Mesendoderm (in vitro differentiated cells): ENCODE results near the gene S100A8.

ENCODE experiments used
- DNase-seq: peaks from one replicate; pipeline ENCODE4 v3.0.0; 2013
- H2AK5ac ChIP-seq: 2 replicates; pipeline ENCODE4 v1.6.1; 2013; ENCODE audit warnings: low read length, inconsistent platforms
- H2BK120ac ChIP-seq: 2 replicates; pipeline ENCODE4 v1.6.1; 2013; ENCODE audit warnings: low read depth, mild to moderate bottlenecking, low read length, moderate library complexity, mixed read lengths
- H2BK15ac ChIP-seq: replicated peaks from 2 replicates; pipeline ENCODE4 v1.6.1; 2013; ENCODE audit warnings: low read depth, mild to moderate bottlenecking, moderate library complexity
- H2BK5ac ChIP-seq: 2 replicates; pipeline ENCODE4 v1.6.1; 2013; ENCODE audit warnings: low read length, inconsistent platforms
- H3K18ac ChIP-seq: 2 replicates; pipeline ENCODE4 v1.6.1; 2013; ENCODE audit warnings: mild to moderate bottlenecking, low read length, mixed read lengths
- H3K23ac ChIP-seq: one replicate; pipeline ENCODE4 v1.6.1; 2013; ENCODE audit warnings: low read length
- H3K27ac ChIP-seq: 2 replicates; pipeline ENCODE4 v1.5.1; 2013; ENCODE audit warnings: low read depth, mild to moderate bottlenecking, inconsistent platforms, low read length, moderate library complexity
- H3K27me3 ChIP-seq: 2 replicates; pipeline ENCODE4 v1.6.1; 2013; ENCODE audit warnings: low read length, control low read depth, mild to moderate bottlenecking, inconsistent platforms; ENCODE audit not compliant: insufficient read depth, poor library complexity
- H3K36me3 ChIP-seq: 2 replicates; pipeline ENCODE4 v1.6.1; 2013; ENCODE audit warnings: low read length, inconsistent platforms; ENCODE audit not compliant: control insufficient read depth, insufficient read depth
- H3K4ac ChIP-seq: one replicate; pipeline ENCODE4 v1.6.1; 2013; ENCODE audit warnings: low read depth, mild to moderate bottlenecking, low read length, moderate library complexity
- H3K4me1 ChIP-seq: 2 replicates; pipeline ENCODE4 v1.6.1; 2013; ENCODE audit warnings: low read depth, low read length, inconsistent platforms; ENCODE audit not compliant: control insufficient read depth
- H3K4me2 ChIP-seq: 2 replicates; pipeline ENCODE4 v1.6.1; 2013; ENCODE audit warnings: low read length
- H3K4me3 ChIP-seq: 2 replicates; pipeline ENCODE4 v1.5.1; 2013; ENCODE audit warnings: mild to moderate bottlenecking, low read length
- H3K56ac ChIP-seq: one replicate; pipeline ENCODE4 v1.6.1; 2013; ENCODE audit warnings: low read length
- H3K79me1 ChIP-seq: 2 replicates; pipeline ENCODE4 v1.6.1; 2013; ENCODE audit warnings: low read length, inconsistent platforms
- H3K79me2 ChIP-seq: 2 replicates; pipeline ENCODE4 v1.6.1; 2013; ENCODE audit warnings: mild to moderate bottlenecking, low read length; ENCODE audit not compliant: control insufficient read depth, insufficient read depth
- H3K9ac ChIP-seq: 2 replicates; pipeline ENCODE4 v1.6.1; 2013; ENCODE audit warnings: low read length, inconsistent platforms
- H4K5ac ChIP-seq: one replicate; pipeline ENCODE4 v1.6.1; 2013; ENCODE audit warnings: low read length
- H4K8ac ChIP-seq: one replicate; pipeline ENCODE4 v1.6.1; 2013; ENCODE audit warnings: low read depth, mild to moderate bottlenecking, control low read depth, low read length, moderate library complexity
- WGBS: extraction: QIAGEN DNeasy Blood & Tissue Kit; methylation state at CpG from one replicate; pipeline ENCODE4 v1.1.7; 2013; ENCODE audit warnings: low lambda C conversion rate, missing lambda C conversion rate; ENCODE audit not compliant: insufficient coverage; ENCODE audit errors: extremely low coverage; 5-methylcytosine and 5-hydroxymethylcytosine counted together

The S100A8 gene

GRCh38 chr1:153387785-153388184 lies 3.1 kb downstream of the S100A8 start:
- no peak overlapping the region for H4K8ac ChIP-seq
- no peak overlapping the region for H4K5ac ChIP-seq
- no peak overlapping the region for H3K27ac ChIP-seq
- no peak overlapping the region for H3K9ac ChIP-seq
- H3K4me2 ChIP-seq: no peak overlapping the region
- no peak overlapping the region for H2BK15ac ChIP-seq
- H3K36me3 ChIP-seq: no peaks in the 10 kb centered on the region
- H3K4me1 ChIP-seq: no peaks in the 10 kb centered on the region
- no peak overlapping the region for H3K23ac ChIP-seq
- H2BK120ac ChIP-seq: no peak overlapping the region
- H3K79me1 ChIP-seq: no peaks in the 10 kb centered on the region
- no CpG with 5 or more reads among the region's 4 CpGs for WGBS
- H3K79me2 ChIP-seq: no peaks in the 10 kb centered on the region
- no peak overlapping the region for H3K18ac ChIP-seq
- H3K4ac ChIP-seq: no peak overlapping the region
- no peak overlapping the region for H2AK5ac ChIP-seq
- no peak for DNase-seq
- H3K56ac ChIP-seq: no peak overlapping the region
- H2BK5ac ChIP-seq: no peak overlapping the region
- no peaks in the 10 kb centered on the region for H3K27me3 ChIP-seq
- H3K4me3 ChIP-seq: no peak overlapping the region

DNA sequence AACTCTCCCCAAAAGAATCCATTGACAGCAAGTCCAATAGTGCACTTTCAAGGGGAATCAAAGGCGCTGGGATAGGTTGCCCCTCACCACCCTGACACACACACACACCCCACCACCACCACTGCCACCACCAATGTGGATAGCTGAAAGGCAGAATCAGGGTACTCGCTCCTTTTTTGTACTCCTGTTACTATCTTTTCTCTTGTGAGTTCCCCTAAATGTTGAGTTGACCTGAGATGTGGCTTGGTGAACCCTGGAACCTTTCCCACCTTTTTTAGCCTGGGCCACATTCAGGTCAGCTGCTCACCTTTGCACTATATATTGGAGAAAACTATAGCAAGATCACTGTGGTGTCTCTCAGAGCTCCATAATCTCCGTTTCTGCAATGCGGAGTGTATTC lies 3.9 kb downstream of the S100A8 start:
- H3K18ac ChIP-seq: no peak overlapping the region
- no peak overlapping the region for H3K9ac ChIP-seq
- no peak overlapping the region for H4K8ac ChIP-seq
- H4K5ac ChIP-seq: no peak overlapping the region
- no peaks in the 10 kb centered on the region for H3K27me3 ChIP-seq
- H3K79me1 ChIP-seq: no peaks in the 10 kb centered on the region
- no CpG with 5 or more reads among the region's 4 CpGs for WGBS
- H3K56ac ChIP-seq: no peak overlapping the region
- no peak overlapping the region for H2BK120ac ChIP-seq
- no peak overlapping the region for H3K23ac ChIP-seq
- H2BK15ac ChIP-seq: no peak overlapping the region
- no peak for DNase-seq
- no peak overlapping the region for H2AK5ac ChIP-seq
- H2BK5ac ChIP-seq: no peak overlapping the region
- no peaks in the 10 kb centered on the region for H3K79me2 ChIP-seq
- no peak overlapping the region for H3K27ac ChIP-seq
- H3K4me2 ChIP-seq: no peak overlapping the region
- H3K4me1 ChIP-seq: no peaks in the 10 kb centered on the region
- H3K4me3 ChIP-seq: no peak overlapping the region
- no peak overlapping the region for H3K4ac ChIP-seq
- no peaks in the 10 kb centered on the region for H3K36me3 ChIP-seq

DNA sequence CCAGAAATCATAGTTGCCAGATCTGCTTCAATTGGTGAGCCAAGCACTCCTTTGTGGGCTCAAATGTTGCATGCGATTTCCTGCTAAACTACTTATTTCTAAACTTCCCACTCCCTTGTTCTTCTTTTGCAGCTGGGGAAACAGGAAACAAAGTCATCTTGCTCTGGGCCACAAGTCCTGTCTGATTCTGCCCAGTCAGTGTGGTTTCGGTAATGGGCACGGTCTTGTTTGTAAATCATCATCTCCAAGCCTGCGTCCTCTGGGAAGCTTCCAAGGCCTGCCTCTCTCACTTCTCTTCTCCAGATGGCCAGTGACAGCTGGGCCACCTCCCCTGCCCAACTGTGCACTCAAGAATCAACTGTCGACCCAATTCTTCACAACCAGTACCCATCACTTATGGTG lies 4.4 kb downstream of the S100A8 start:
- Histone ChIP-seq H3K36me3 (no peaks in the 10 kb centered on the region), H4K8ac (no peak overlapping the region), H3K56ac (no peak overlapping the region), H3K79me1 (no peaks in the 10 kb centered on the region), H3K27ac (no peak overlapping the region), H2BK15ac (no peak overlapping the region), H3K9ac (no peak overlapping the region), H3K18ac (no peak overlapping the region), H3K79me2 (no peaks in the 10 kb centered on the region), H4K5ac (no peak overlapping the region), H3K27me3 (no peaks in the 10 kb centered on the region), H2BK5ac (no peak overlapping the region), H2BK120ac (no peak overlapping the region), H2AK5ac (no peak overlapping the region), H3K23ac (no peak overlapping the region), H3K4me1 (no peaks in the 10 kb centered on the region), H3K4ac (no peak overlapping the region), H3K4me3 (no peak overlapping the region), H3K4me2 (no peak overlapping the region)
- WGBS: no CpG with 5 or more reads among the region's 5 CpGs
- no peak for DNase-seq

DNA sequence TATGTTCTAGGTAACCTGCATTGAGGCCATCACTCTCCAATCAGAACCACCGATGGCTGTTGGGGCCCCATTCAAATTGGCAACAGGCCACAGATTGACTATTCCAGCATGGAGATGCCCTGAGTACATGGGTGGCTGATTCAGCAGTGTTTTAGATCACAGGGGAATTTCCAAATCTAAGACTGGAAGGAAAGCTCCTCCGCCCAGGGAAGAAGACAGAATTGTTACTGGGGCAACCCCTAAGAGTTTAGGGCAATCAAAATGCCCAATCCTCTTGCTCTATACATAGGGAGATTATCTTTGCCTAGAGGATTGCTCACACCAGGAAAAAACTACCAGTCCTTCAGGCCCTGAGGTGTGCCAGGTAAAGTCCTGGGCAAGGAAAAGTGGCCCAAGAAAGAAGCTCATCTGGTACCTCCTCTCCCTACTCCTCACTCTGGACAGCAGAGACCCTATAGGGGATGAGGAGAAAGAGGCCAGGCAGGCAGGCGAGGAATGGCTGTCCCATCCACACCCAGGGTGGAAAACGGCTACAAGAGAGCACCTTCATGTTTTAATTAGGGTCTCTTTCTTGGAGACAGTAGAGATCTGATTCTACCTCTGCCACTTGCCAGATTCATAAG lies 5.8 kb downstream of the S100A8 start:
- Histone ChIP-seq H2AK5ac (no peak overlapping the region), H3K4ac (no peak overlapping the region), H3K79me2 (no peaks in the 10 kb centered on the region), H2BK120ac (no peak overlapping the region), H3K56ac (no peak overlapping the region), H3K79me1 (no peaks in the 10 kb centered on the region), H3K4me1 (no peaks in the 10 kb centered on the region), H3K36me3 (no peaks in the 10 kb centered on the region), H3K27ac (no peak overlapping the region), H3K9ac (no peak overlapping the region), H3K4me3 (no peak overlapping the region), H3K27me3 (no peaks in the 10 kb centered on the region), H3K4me2 (no peak overlapping the region), H2BK15ac (no peak overlapping the region), H3K18ac (no peak overlapping the region), H3K23ac (no peak overlapping the region), H4K8ac (no peak overlapping the region), H2BK5ac (no peak overlapping the region), H4K5ac (no peak overlapping the region)
- no CpG with 5 or more reads among the region's 4 CpGs for WGBS
- no peak for DNase-seq

GRCh38 chr1:153380711-153381110 lies 10.2 kb downstream of the S100A8 start:
- Histone ChIP-seq H3K27me3 (no peaks in the 10 kb centered on the region), H3K4me1 (no peaks in the 10 kb centered on the region), H3K4me3 (no peak overlapping the region), H3K18ac (no peak overlapping the region), H2AK5ac (no peak overlapping the region), H3K4ac (no peak overlapping the region), H3K79me1 (no peaks in the 10 kb centered on the region), H3K79me2 (no peaks in the 10 kb centered on the region), H3K23ac (no peak overlapping the region), H3K27ac (no peak overlapping the region), H3K36me3 (no peaks in the 10 kb centered on the region), H4K8ac (no peak overlapping the region), H2BK120ac (no peak overlapping the region), H3K9ac (no peak overlapping the region), H3K56ac (no peak overlapping the region), H3K4me2 (no peak overlapping the region), H4K5ac (no peak overlapping the region), H2BK15ac (no peak overlapping the region), H2BK5ac (no peak overlapping the region)
- no peak for DNase-seq
- no CpG with 5 or more reads among the region's 23 CpGs for WGBS

DNA sequence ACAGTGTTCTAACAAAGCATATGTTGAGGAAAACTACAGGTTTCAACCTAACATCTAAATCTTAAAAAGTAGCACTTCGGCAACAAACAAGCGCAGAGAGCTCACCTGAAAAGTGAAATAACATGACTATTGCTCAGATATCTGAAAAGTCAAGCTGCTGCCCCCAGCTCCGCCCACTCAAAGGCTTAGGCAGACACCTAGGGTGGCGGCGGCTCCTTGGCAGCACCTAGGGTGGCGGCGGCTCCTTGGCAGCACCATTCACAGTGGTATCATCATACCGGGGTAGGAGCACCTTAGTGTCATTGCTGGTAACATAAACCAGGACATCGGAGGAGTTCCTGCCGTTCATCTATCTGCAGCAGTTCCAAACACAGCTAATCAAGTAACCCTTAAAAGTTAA lies 11.3 kb downstream of the S100A8 start:
- no peak overlapping the region for H3K4ac ChIP-seq
- no peak overlapping the region for H4K5ac ChIP-seq
- H3K4me3 ChIP-seq: no peak overlapping the region
- H3K79me2 ChIP-seq: no peaks in the 10 kb centered on the region
- H3K79me1 ChIP-seq: no peaks in the 10 kb centered on the region
- no peak overlapping the region for H2BK15ac ChIP-seq
- no peak overlapping the region for H2BK120ac ChIP-seq
- H3K56ac ChIP-seq: no peak overlapping the region
- no peak for DNase-seq
- no peak overlapping the region for H4K8ac ChIP-seq
- no peak overlapping the region for H3K27ac ChIP-seq
- no peak overlapping the region for H3K23ac ChIP-seq
- H3K9ac ChIP-seq: no peak overlapping the region
- no peak overlapping the region for H3K4me2 ChIP-seq
- H3K36me3 ChIP-seq: no peaks in the 10 kb centered on the region
- H3K27me3 ChIP-seq: no peaks in the 10 kb centered on the region
- H3K18ac ChIP-seq: no peak overlapping the region
- H3K4me1 ChIP-seq: no peaks in the 10 kb centered on the region
- no peak overlapping the region for H2BK5ac ChIP-seq
- no peak overlapping the region for H2AK5ac ChIP-seq
- WGBS: no CpG with 5 or more reads among the region's 10 CpGs
